A673 (cell line): ENCODE measurements around the gene ADPRM. TPM values are rescaled to one million over a fixed set of nuclear protein-coding genes. Genes with fewer than 3 reads are reported as not detected.

ENCODE experiments used
- Bru-seq: library from RNA; stranded (reverse); fragments of 400-500 nt; gene quantifications from one replicate; lab custom pipeline; 2021; lab: Mats Ljungman, UMichigan
- BruChase-seq, 2 experiments: library from RNA; stranded (reverse); fragments of 400-500 nt; gene quantifications; one replicate each; lab custom pipeline; 2021; lab: Mats Ljungman, UMichigan
- BruUV-seq: library from RNA; stranded (reverse); fragments of 400-500 nt; replicated peaks from 2 replicates; lab custom pipeline; 2021; lab: Mats Ljungman, UMichigan
- CTCF ChIA-PET: fragments of 300-600 bp; sonication (Branson Sonifier 250); formaldehyde crosslinking; loops from one replicate; lab custom pipeline; 2022; ENCODE audit warnings: antibody characterized with exemption; lab: Charles Lee
- POLR2A ChIA-PET: fragments of 300-600 bp; sonication (Branson Sonifier 250); formaldehyde crosslinking; loops from one replicate; lab custom pipeline; 2022; ENCODE audit warnings: antibody characterized with exemption; ENCODE audit not compliant: low non-redundant PET; lab: Charles Lee
- DNase-seq: peaks from one replicate; pipeline ENCODE4 v3.0.0-alpha.2; 2015; ENCODE audit warnings: low spot score
- H3K27ac ChIP-seq: fragments of 200-600 bp; sonication (generic); 2 replicates; pipeline ENCODE4 v1.5.1; 2016; ENCODE audit warnings: mixed run types, low read depth, mild to moderate bottlenecking, mixed read lengths, antibody characterized with exemption, low read length; ENCODE audit not compliant: poor library complexity, severe bottlenecking
- H3K27me3 ChIP-seq: fragments of 200-600 bp; sonication (generic); replicated peaks from 2 replicates; pipeline ENCODE4 v1.6.1; 2017; ENCODE audit warnings: mixed run types, low read depth, mild to moderate bottlenecking, mixed read lengths, antibody characterized with exemption, low read length; ENCODE audit not compliant: insufficient read depth, poor library complexity
- H3K36me3 ChIP-seq: fragments of 200-600 bp; sonication (generic); 2 replicates; pipeline ENCODE4 v1.6.1; 2016; ENCODE audit warnings: mixed run types, mild to moderate bottlenecking, mixed read lengths, antibody characterized with exemption, low read length; ENCODE audit not compliant: insufficient read depth, poor library complexity, severe bottlenecking
- H3K4me1 ChIP-seq: fragments of 200-600 bp; sonication (generic); 2 replicates; pipeline ENCODE4 v1.6.1; 2017; ENCODE audit warnings: mixed run types, mild to moderate bottlenecking, mixed read lengths, antibody characterized with exemption, low read length; ENCODE audit not compliant: insufficient read depth, poor library complexity, severe bottlenecking
- H3K4me3 ChIP-seq: fragments of 200-600 bp; sonication (generic); 2 replicates; pipeline ENCODE4 v1.5.1; 2016; ENCODE audit warnings: low read depth, mixed run types, mild to moderate bottlenecking, mixed read lengths, low read length; ENCODE audit not compliant: poor library complexity, severe bottlenecking
- H3K9me3 ChIP-seq: fragments of 200-600 bp; sonication (generic); 2 replicates; pipeline ENCODE4 v1.6.1; 2016; ENCODE audit warnings: mixed run types, low read depth, mild to moderate bottlenecking, mixed read lengths, antibody characterized with exemption, low read length; ENCODE audit not compliant: poor library complexity, severe bottlenecking
- CTCF ChIP-seq: fragments of 300-800, 200-600 bp; sonication (generic); conservative IDR thresholded peaks from 2 replicates; pipeline ENCODE4 v1.5.1; 2017; ENCODE audit warnings: low read depth, mild to moderate bottlenecking, antibody characterized with exemption, low read length, moderate library complexity, mixed read lengths
- EZH2 ChIP-seq: fragments of 200-600 bp; sonication (generic); IDR thresholded peaks from 2 replicates; pipeline ENCODE4 v1.6.1; 2017; ENCODE audit warnings: borderline replicate concordance, low read depth, mild to moderate bottlenecking, mixed read lengths, antibody characterized with exemption, low read length; ENCODE audit not compliant: poor library complexity, severe bottlenecking
- intact Hi-C: fragments of 100-400 bp; cut with micrococcal nuclease; formaldehyde crosslinking; loops from one replicate; pipeline ENCODE4 v1.10.0; 2022; ENCODE audit not compliant: unreplicated experiment
- long read RNA-seq: library from polyadenylated mRNA; stranded (forward); transcript quantifications from one replicate; pipeline ENCODE4 v2.0.0, GENCODE V29; 2022
- total RNA-seq: library from RNA; stranded (reverse); gene quantifications from 2 replicates; pipeline ENCODE4 v1.2.3, GENCODE V29; 2021

The ADPRM gene
- total RNA-seq (8.4 and 9.2 TPM in 2 replicates), Bru-seq, nascent RNA (percentile 80 among the genes with signal in this experiment), BruChase-seq, experiment 1, labeled RNA remaining after a 2-hour chase (percentile 59 among the genes with signal in this experiment), BruChase-seq, experiment 2, labeled RNA remaining after a 6-hour chase (percentile 54 among the genes with signal in this experiment)
- long read RNA-seq, transcript ADPRM-201 (4 exons, 1,209 nt) = major isoform, 5 of 11 reads
- long read RNA-seq, partial matches to known transcripts = 4 of 11 reads
- long read RNA-seq, other reads (novel, unspliced or antisense) = 1 of 11 reads

- DNase-seq = peak; percentile 96
- intact Hi-C loops = no loop called here
- TF ChIP-seq CTCF = peak; percentile 50
- TF ChIP-seq EZH2 = no peak
- no TSS peak for BruUV-seq
- CTCF ChIA-PET = no interaction called here
- Histone ChIP-seq H3K27ac (peak within 1 kb of the TSS; percentile 79), H3K9me3 (no peaks in the 10 kb centered on the region), H3K27me3 (no peaks in the 10 kb centered on the region), H3K36me3 (peaks cover 31% of the 10 kb centered on the region), H3K4me3 (peak within 1 kb of the TSS; percentile 89), H3K4me1 (peaks cover 16% of the 10 kb centered on the region)
- POLR2A ChIA-PET = no interaction called here
Observed at GRCh38 chr17:10697092-10698081, at the start of gene ADPRM, which contains the start of gene SCO1. Gene ADPRM, plus strand, starts transcription at chr17:10697594. Its CDS starts 7,333 bp downstream, at chr17:10704927. Gene SCO1, minus strand, starts transcription at chr17:10697533. Its CDS starts 26 bp downstream, at chr17:10697507.

- ChIA-PET CTCF (no interaction called here), POLR2A (no interaction called here)
- Histone ChIP-seq H3K27ac (no peak overlapping the region), H3K9me3 (no peaks in the 10 kb centered on the region), H3K4me1 (no peaks in the 10 kb centered on the region), H3K36me3 (no peaks in the 10 kb centered on the region), H3K4me3 (no peak overlapping the region), H3K27me3 (no peaks in the 10 kb centered on the region)
- intact Hi-C loops = no loop called here
- TF ChIP-seq CTCF (no peak), EZH2 (no peak)
- no TSS peak for BruUV-seq
- no peak for DNase-seq
Observed at GRCh38 chr17:10648381-10648780, 49.0 kb upstream of the ADPRM start.

- no peak for DNase-seq
- BruUV-seq = no TSS peak
- H3K27me3 ChIP-seq = no peaks in the 10 kb centered on the region
- ChIA-PET CTCF (no interaction called here), POLR2A (no interaction called here)
- H3K9me3 ChIP-seq = no peaks in the 10 kb centered on the region
- H3K27ac ChIP-seq = no peak overlapping the region
- no peaks in the 10 kb centered on the region for H3K4me1 ChIP-seq
- no peaks in the 10 kb centered on the region for H3K36me3 ChIP-seq
- no peak for TF ChIP-seq EZH2
- no peak for TF ChIP-seq CTCF
- no peak overlapping the region for H3K4me3 ChIP-seq
- intact Hi-C loops = no loop called here
Observed at GRCh38 chr17:10648956-10649355, 48.4 kb upstream of the ADPRM start.
